Small intestine (tissue), 7 donors: ENCODE results near the gene LIMK2. TPM values are rescaled to one million over a fixed set of nuclear protein-coding genes. Genes with fewer than 3 reads are reported as not detected.
"Not testable (repeated sequence)": the region's sequence is repeated elsewhere in the genome, so short reads cannot be mapped to it uniquely, and the experiment has no call there.

Source experiments
- DNase-seq, 2 donors: peaks; one replicate each; pipeline versions ENCODE4 v3.0.0 to v3.0.0-alpha.2; 2013
- FAIRE-seq: peaks from 2 replicates; lab custom pipeline; 2012; peaks lifted over from hg19 to GRCh38; lab: Jason Lieb, UNC
- H3K27ac ChIP-seq, 3 donors: one replicate each; pipeline ENCODE4 v1.5.1; 2013; ENCODE audit warnings: low read length in 2 of 3, mild to moderate bottlenecking in 2 of 3, control low read depth in 1 of 3, inconsistent platforms in 1 of 3, low read depth in 1 of 3, moderate library complexity in 1 of 3
- H3K27me3 ChIP-seq, 3 donors: one replicate each; pipeline ENCODE4 v1.6.1; 2013; ENCODE audit warnings: low read length in 3 of 3, inconsistent platforms in 1 of 3; ENCODE audit not compliant: control insufficient read depth in 3 of 3, insufficient read depth in 3 of 3
- H3K36me3 ChIP-seq, 3 donors: one replicate each; pipeline ENCODE4 v1.6.1; 2013; ENCODE audit warnings: low read length in 3 of 3, inconsistent platforms in 1 of 3, low read depth in 1 of 3, mild to moderate bottlenecking in 1 of 3, moderate library complexity in 1 of 3; ENCODE audit not compliant: control insufficient read depth in 3 of 3, insufficient read depth in 2 of 3
- H3K4me1 ChIP-seq, 3 donors: one replicate each; pipeline ENCODE4 v1.6.1; 2013; ENCODE audit warnings: low read length in 2 of 3, inconsistent platforms in 1 of 3, low read depth in 1 of 3, mild to moderate bottlenecking in 1 of 3, moderate library complexity in 1 of 3; ENCODE audit not compliant: control insufficient read depth in 3 of 3, insufficient read depth in 2 of 3
- H3K4me3 ChIP-seq, 3 donors: one replicate each; pipeline ENCODE4 v1.5.1; 2013; ENCODE audit warnings: low read length in 3 of 3, control low read depth in 1 of 3, inconsistent platforms in 1 of 3, low read depth in 1 of 3, mild to moderate bottlenecking in 1 of 3, moderate library complexity in 1 of 3
- H3K9me3 ChIP-seq, 2 donors: one replicate each; pipeline ENCODE4 v1.6.1; 2013; ENCODE audit warnings: low read depth in 1 of 2, low read length in 1 of 2; ENCODE audit not compliant: control insufficient read depth in 2 of 2, insufficient read depth in 1 of 2
- WGBS, 3 donors: extraction: QIAGEN DNeasy Blood & Tissue Kit; methylation state at CpG; one replicate each; pipeline ENCODE4 v1.1.7; 2013; 5-methylcytosine and 5-hydroxymethylcytosine counted together
- polyA plus RNA-seq, 4 donors: library from polyadenylated mRNA; stranded (reverse) in 3 of 4; unstranded in 1 of 4; fragments of 200-250 nt in 3 of 4; fragments of 120-200 nt in 1 of 4; gene quantifications; one replicate each; pipeline versions ENCODE4 v1.2.1 to v1.2.3, GENCODE V29; 2013
- donor health status: healthy with polysubstance abuse.
- donor health status: control.
- donor health status: control.
- donor health status: Bipolar disorder and iron deficiency.
- donor health status: healthy.

Gene LIMK2
- polyA plus RNA-seq, 4 donors, result 15.7 to 52.7 (median 29.1) TPM

- H3K36me3 ChIP-seq, result peaks cover 2 to 48% (median 5%) of the 10 kb centered on the region in 3 donors
- H3K27me3 ChIP-seq, result no peaks in the 10 kb centered on the region
- FAIRE-seq (no peak), DNase-seq (peak; percentile 19 to 59)
- no peaks in the 10 kb centered on the region for H3K9me3 ChIP-seq
- no peak overlapping the region for H3K4me3 ChIP-seq
- peaks cover 0 to 8% (median 0%) of the 10 kb centered on the region in 3 donors for H3K4me1 ChIP-seq
- H3K27ac ChIP-seq, result no peak overlapping the region
- 57 to 63% (median 58%) methylated on average over 1 of the region's 1 CpG for WGBS, 3 donors
Observed at GRCh38 chr22:31179345-31179744, 32.8 kb upstream of the LIMK2 start.

GRCh38 chr22:31184015-31184414 is 28.1 kb upstream of the LIMK2 start:
- H3K27me3 ChIP-seq, result no peaks in the 10 kb centered on the region
- 94 to 96% (median 96%) methylated on average over 20 to 30 of the region's 30 CpGs for WGBS, 3 donors
- H3K9me3 ChIP-seq, result peaks cover 0 to 5% of the 10 kb centered on the region in 2 donors
- H3K4me3 ChIP-seq, result no peak overlapping the region
- DNase-seq (no peak), FAIRE-seq (no peak)
- H3K27ac ChIP-seq, result no peak overlapping the region
- H3K36me3 ChIP-seq, result peaks cover 4 to 54% (median 8%) of the 10 kb centered on the region in 3 donors
- peaks cover 0 to 4% (median 0%) of the 10 kb centered on the region in 3 donors for H3K4me1 ChIP-seq

GRCh38 chr22:31185056-31185455 is 27.0 kb upstream of the LIMK2 start:
- peaks cover 4 to 50% (median 8%) of the 10 kb centered on the region in 3 donors for H3K36me3 ChIP-seq
- peaks cover 0 to 5% of the 10 kb centered on the region in 2 donors for H3K9me3 ChIP-seq
- no peak overlapping the region for H3K4me3 ChIP-seq
- no peak overlapping the region for H3K27ac ChIP-seq
- no peaks in the 10 kb centered on the region for H3K4me1 ChIP-seq
- 95 to 98% (median 96%) methylated on average over 5 of the region's 5 CpGs for WGBS, 3 donors
- no peak for FAIRE-seq
- no peak for DNase-seq
- H3K27me3 ChIP-seq, result no peaks in the 10 kb centered on the region

DNA sequence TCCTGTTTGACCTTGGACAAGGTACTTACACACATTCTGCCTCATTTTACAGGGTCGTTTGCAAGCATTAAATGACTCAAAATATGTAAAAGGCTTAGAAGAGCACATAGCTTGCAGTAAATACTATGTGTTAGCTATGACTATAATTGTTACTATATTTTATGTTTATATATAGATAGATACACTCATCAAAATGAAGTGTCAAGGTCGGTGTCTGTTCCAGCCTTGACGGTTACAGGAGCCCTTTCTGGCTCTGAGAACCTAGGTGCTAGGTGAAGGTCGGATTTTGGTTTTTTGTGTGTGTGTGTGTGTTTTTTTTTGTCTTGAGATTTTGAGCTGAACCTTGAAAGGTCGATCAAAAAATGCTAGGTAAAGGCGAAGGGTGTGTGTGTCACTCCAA is 24.5 kb upstream of the LIMK2 start:
- FAIRE-seq, result no peak

GRCh38 chr22:31192513-31192912 is 19.6 kb upstream of the LIMK2 start:
- H3K4me1 ChIP-seq, result no peaks in the 10 kb centered on the region
- H3K36me3 ChIP-seq, result peaks cover 6 to 54% (median 28%) of the 10 kb centered on the region in 3 donors

More for the DNA sequence above, 24.5 kb upstream of the LIMK2 start:
- 83 to 87% (median 86%) methylated on average over 6 of the region's 6 CpGs for WGBS, 3 donors
- Histone ChIP-seq H3K4me1 (no peaks in the 10 kb centered on the region), H3K27ac (no peak overlapping the region), H3K4me3 (no peak overlapping the region), H3K36me3 (peaks cover 7 to 43% (median 8%) of the 10 kb centered on the region in 3 donors), H3K9me3 (peaks cover 0 to 5% of the 10 kb centered on the region in 2 donors), H3K27me3 (no peaks in the 10 kb centered on the region)
- no peak for DNase-seq

DNA sequence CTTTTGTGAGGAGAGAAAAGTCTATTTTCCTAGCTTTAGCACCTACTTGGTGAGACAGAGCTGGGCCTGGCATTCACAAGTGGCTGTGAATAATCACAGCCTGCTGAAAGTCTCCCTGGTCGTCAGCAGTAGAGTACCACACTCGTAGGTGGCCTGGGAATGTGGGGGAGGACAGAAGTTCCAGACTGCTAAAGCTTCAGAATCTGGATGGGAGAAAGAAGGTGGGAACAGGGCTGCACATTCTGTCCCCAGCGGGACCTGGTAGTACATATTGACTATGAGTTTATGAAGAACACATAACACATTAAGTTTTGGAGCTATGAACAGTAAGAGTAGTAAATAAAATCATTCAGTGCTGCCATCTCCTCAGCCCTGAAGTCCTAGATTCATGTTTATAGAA is 19.0 kb upstream of the LIMK2 start:
- Histone ChIP-seq H3K27ac (no peak overlapping the region), H3K4me3 (no peak overlapping the region), H3K9me3 (no peaks in the 10 kb centered on the region), H3K27me3 (no peaks in the 10 kb centered on the region), H3K36me3 (peaks cover 7 to 53% (median 26%) of the 10 kb centered on the region in 3 donors), H3K4me1 (no peaks in the 10 kb centered on the region)
- WGBS, 3 donors, result 79 to 93% (median 89%) methylated on average over 3 of the region's 3 CpGs
- FAIRE-seq (no peak), DNase-seq (no peak)

More at GRCh38 chr22:31192513-31192912, 19.6 kb upstream of the LIMK2 start:
- DNase-seq, result no peak
- H3K4me3 ChIP-seq, result no peak overlapping the region
- FAIRE-seq, result no peak
- no peaks in the 10 kb centered on the region for H3K27me3 ChIP-seq
- no peak overlapping the region for H3K27ac ChIP-seq
- no peaks in the 10 kb centered on the region for H3K9me3 ChIP-seq
- WGBS, 3 donors, result 80 to 94% (median 87%) methylated on average over 2 of the region's 2 CpGs

GRCh38 chr22:31194681-31195080 is 17.4 kb upstream of the LIMK2 start:
- not testable (repeated sequence) for H3K4me1 ChIP-seq, H3K9me3 ChIP-seq, H3K27me3 ChIP-seq, H3K27ac ChIP-seq, FAIRE-seq, DNase-seq, H3K4me3 ChIP-seq
- peaks cover 10 to 57% (median 31%) of the 10 kb centered on the region in 3 donors for H3K36me3 ChIP-seq
- WGBS, 3 donors, result 92 to 99% (median 93%) methylated on average over 5 of the region's 5 CpGs

- H3K4me3 ChIP-seq, result no peak overlapping the region
- peaks cover 10 to 62% (median 20%) of the 10 kb centered on the region in 3 donors for H3K36me3 ChIP-seq
- H3K9me3 ChIP-seq, result no peaks in the 10 kb centered on the region
- no peaks in the 10 kb centered on the region for H3K4me1 ChIP-seq
- DNase-seq (no peak), FAIRE-seq (no peak)
- H3K27me3 ChIP-seq, result no peaks in the 10 kb centered on the region
- 83 to 92% (median 85%) methylated on average over 3 of the region's 3 CpGs for WGBS, 3 donors
- H3K27ac ChIP-seq, result no peak overlapping the region
Observed at GRCh38 chr22:31199187-31199586, 12.9 kb upstream of the LIMK2 start.
